SU-DHL-6 (cell line): ENCODE data around the gene SEMA3D.

Experiments used
- H2AFZ ChIP-seq: fragments of 200-600 bp; sonication (generic); 2 replicates; pipeline ENCODE4 v1.6.1; 2014; ENCODE audit warnings: low read depth, mild to moderate bottlenecking, moderate library complexity, mixed read lengths, antibody characterized with exemption, low read length; ENCODE audit not compliant: severe bottlenecking
- H3F3A ChIP-seq: fragments of 200-600 bp; shearing (Covaris generic); 2 replicates; pipeline ENCODE4 v1.6.0; 2016; ENCODE audit warnings: antibody characterized with exemption, mild to moderate bottlenecking; ENCODE audit not compliant: insufficient read depth
- H3K27ac ChIP-seq: fragments of 200-600 bp; sonication (generic); 2 replicates; pipeline ENCODE4 v1.5.1; 2016; ENCODE audit warnings: low read depth, mild to moderate bottlenecking, low read length, moderate library complexity, mixed read lengths
- H3K27me3 ChIP-seq: fragments of 200-600 bp; sonication (generic), shearing (Covaris generic); 2 replicates; pipeline ENCODE4 v1.6.0; 2014; ENCODE audit warnings: mild to moderate bottlenecking, low read length
- H3K36me3 ChIP-seq: fragments of 200-600 bp; sonication (generic); 2 replicates; pipeline ENCODE4 v1.6.1; 2014; ENCODE audit warnings: mild to moderate bottlenecking, low read length, mixed read lengths
- H3K4me2 ChIP-seq: fragments of 300-600, 200-600 bp; shearing (Covaris generic), sonication (generic); 2 replicates; pipeline ENCODE4 v1.6.0; 2014; ENCODE audit warnings: low read length, low read depth, mild to moderate bottlenecking; ENCODE audit not compliant: poor library complexity, severe bottlenecking
- H3K4me3 ChIP-seq: fragments of 200-600 bp; sonication (generic); 2 replicates; pipeline ENCODE4 v1.5.1; 2014; ENCODE audit warnings: antibody characterized with exemption, low read length, mild to moderate bottlenecking, mixed read lengths; ENCODE audit not compliant: insufficient read depth, poor library complexity, severe bottlenecking
- H3K79me2 ChIP-seq: fragments of 200-600 bp; sonication (generic); 2 replicates; pipeline ENCODE4 v1.6.1; 2014; ENCODE audit warnings: mild to moderate bottlenecking, low read length, moderate library complexity; ENCODE audit not compliant: insufficient read depth
- H3K9ac ChIP-seq: fragments of 200-600 bp; sonication (generic); 2 replicates; pipeline ENCODE4 v1.7.0; 2014; ENCODE audit warnings: mild to moderate bottlenecking, low read length
- H3K9me2 ChIP-seq: fragments of 200-600 bp; sonication (generic); replicated peaks from 2 replicates; pipeline ENCODE4 v1.6.1; 2014; ENCODE audit warnings: low read length; ENCODE audit not compliant: insufficient read depth
- H3K9me3 ChIP-seq: fragments of 200-600 bp; sonication (generic); 2 replicates; pipeline ENCODE4 v1.6.1; 2014; ENCODE audit warnings: low read length, mixed read lengths; ENCODE audit not compliant: insufficient read depth
- H4K20me1 ChIP-seq: fragments of 200-600 bp; sonication (generic); 2 replicates; pipeline ENCODE4 v1.6.1; 2014; ENCODE audit warnings: low read depth, mild to moderate bottlenecking, antibody characterized with exemption, low read length, moderate library complexity, mixed read lengths
- CTCF ChIP-seq: fragments of 200-600 bp; sonication (generic); IDR thresholded peaks from one replicate; pipeline ENCODE4 v1.5.1; 2017; ENCODE audit warnings: antibody characterized with exemption, mild to moderate bottlenecking, low read length, moderate library complexity; ENCODE audit not compliant: insufficient read depth, poor library complexity, severe bottlenecking
- EZH2phosphoT487 ChIP-seq: fragments of 200-600 bp; sonication (generic), shearing (Covaris generic); conservative IDR thresholded peaks from 2 replicates; pipeline ENCODE4 v1.6.1; 2018; ENCODE audit warnings: mild to moderate bottlenecking, antibody characterized with exemption, low read length, moderate library complexity, mixed read lengths

SEMA3D gene

DNA sequence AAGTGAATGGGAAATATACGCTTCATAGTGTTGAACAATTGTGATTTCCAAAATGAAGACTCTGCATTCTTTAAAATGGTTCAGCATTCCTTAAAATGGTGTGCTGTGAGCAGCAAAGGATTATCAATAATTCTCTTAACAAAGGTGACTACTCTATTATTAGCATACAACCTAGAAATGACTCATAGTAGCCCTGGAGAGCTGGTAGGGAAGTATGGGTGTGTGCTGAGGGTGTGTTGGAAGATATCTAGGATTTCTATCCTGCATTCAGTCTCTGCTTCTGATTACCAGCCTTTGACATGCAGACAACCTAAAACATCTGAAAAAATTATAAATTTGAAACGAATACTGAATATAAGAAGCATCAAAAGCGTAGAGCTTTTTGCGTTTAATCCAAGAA lies 72.5 kb downstream of the SEMA3D start:
- no peaks in the 10 kb centered on the region for H4K20me1 ChIP-seq
- no peak overlapping the region for H3K4me3 ChIP-seq
- TF ChIP-seq CTCF: no peak
- no peak for TF ChIP-seq EZH2phosphoT487
- H3K27ac ChIP-seq: no peak overlapping the region
- no peaks in the 10 kb centered on the region for H3F3A ChIP-seq
- H3K79me2 ChIP-seq: no peaks in the 10 kb centered on the region
- H3K9ac ChIP-seq: no peak overlapping the region
- H3K9me3 ChIP-seq: no peaks in the 10 kb centered on the region
- H3K27me3 ChIP-seq: no peaks in the 10 kb centered on the region
- H3K36me3 ChIP-seq: no peaks in the 10 kb centered on the region
- H2AFZ ChIP-seq: no peak overlapping the region
- no peak overlapping the region for H3K4me2 ChIP-seq
- H3K9me2 ChIP-seq: no peaks in the 10 kb centered on the region

GRCh38 chr7:85111761-85112160 lies 75.1 kb downstream of the SEMA3D start:
- Histone ChIP-seq H3K9ac (no peak overlapping the region), H4K20me1 (no peaks in the 10 kb centered on the region), H3K4me2 (no peak overlapping the region), H3K9me2 (no peaks in the 10 kb centered on the region), H3K27ac (no peak overlapping the region), H3K36me3 (no peaks in the 10 kb centered on the region), H3K4me3 (no peak overlapping the region), H3K9me3 (no peaks in the 10 kb centered on the region), H2AFZ (no peak overlapping the region), H3F3A (no peaks in the 10 kb centered on the region), H3K79me2 (no peaks in the 10 kb centered on the region), H3K27me3 (no peaks in the 10 kb centered on the region)
- no peak for TF ChIP-seq CTCF
- no peak for TF ChIP-seq EZH2phosphoT487

DNA sequence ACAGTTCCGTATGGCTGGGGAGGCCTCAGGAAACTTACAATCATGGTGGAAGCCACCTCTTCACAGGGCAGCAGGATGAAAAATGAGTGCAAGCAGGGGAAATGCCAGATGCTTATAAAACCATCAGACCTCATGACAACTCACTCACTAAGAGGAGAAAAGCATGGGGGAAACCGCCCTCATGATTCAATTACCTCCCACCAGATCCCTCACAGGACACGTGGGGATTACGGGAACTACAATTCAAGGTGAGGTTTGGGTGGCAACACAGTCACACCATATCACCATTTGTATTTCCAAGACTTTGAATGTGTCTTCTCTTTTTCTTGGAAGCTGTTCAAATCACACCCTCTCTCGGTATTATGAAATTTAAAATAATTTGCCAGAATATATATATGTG lies 80.1 kb downstream of the SEMA3D start:
- Histone ChIP-seq H3K27ac (no peak overlapping the region), H4K20me1 (no peaks in the 10 kb centered on the region; the same call in 1 of the 2 replicates), H3K4me2 (no peak overlapping the region), H3K27me3 (no peaks in the 10 kb centered on the region), H3K36me3 (no peaks in the 10 kb centered on the region), H3K9ac (no peak overlapping the region), H3F3A (no peaks in the 10 kb centered on the region), H3K4me3 (no peak overlapping the region), H2AFZ (no peak overlapping the region), H3K9me3 (no peaks in the 10 kb centered on the region), H3K9me2 (no peaks in the 10 kb centered on the region), H3K79me2 (no peaks in the 10 kb centered on the region)
- TF ChIP-seq EZH2phosphoT487 (no peak), CTCF (no peak)
